RWPE2 (cell line): ENCODE measurements around the gene TUBB3.

ENCODE experiments used
- ATAC-seq: fragments of 200-7000 bp; cut with Tn5 transposase; 3 replicates; pipeline ENCODE4 v1.9.1; 2021; ENCODE audit warnings: low read depth
- DNase-seq: peaks from one replicate; pipeline ENCODE4 v3.0.0-alpha.2; 2020; ENCODE audit warnings: low spot score
- H3K27ac ChIP-seq: fragments of 450-650 bp; 2 replicates; pipeline ENCODE4 v1.5.1; 2017; ENCODE audit warnings: mild to moderate bottlenecking; ENCODE audit not compliant: poor library complexity, severe bottlenecking
- H3K27me3 ChIP-seq: fragments of 250-450 bp; sonication (Bioruptor Pico); 2 replicates; pipeline ENCODE4 v1.5.1; 2021; ENCODE audit warnings: mild to moderate bottlenecking, moderate library complexity; ENCODE audit not compliant: insufficient read depth, poor library complexity, severe bottlenecking
- H3K36me3 ChIP-seq: fragments of 250-450 bp; sonication (Bioruptor Pico); 2 replicates; pipeline ENCODE4 v1.5.1; 2020; ENCODE audit warnings: low read depth, mild to moderate bottlenecking, moderate library complexity
- H3K4me1 ChIP-seq: fragments of 250-450 bp; sonication (Bioruptor Pico); 2 replicates; pipeline ENCODE4 v1.5.1; 2021; ENCODE audit warnings: mild to moderate bottlenecking, moderate library complexity; ENCODE audit not compliant: insufficient read depth, poor library complexity, severe bottlenecking
- H3K4me3 ChIP-seq: fragments of 250-450 bp; sonication (Bioruptor Pico); 2 replicates; pipeline ENCODE4 v1.5.1; 2021; ENCODE audit warnings: mild to moderate bottlenecking, moderate library complexity; ENCODE audit not compliant: severe bottlenecking
- H3K9me3 ChIP-seq: fragments of 250-450 bp; sonication (Bioruptor Pico); 2 replicates; pipeline ENCODE4 v1.5.1; 2021; ENCODE audit warnings: mild to moderate bottlenecking, moderate library complexity; ENCODE audit not compliant: severe bottlenecking
- TF ChIP-seq, protein P1 (sequence below): fragments of 450-650 bp; IDR thresholded peaks from one replicate; pipeline ENCODE4 v1.5.1; 2017; ENCODE audit warnings: mild to moderate bottlenecking, moderate library complexity; ENCODE audit not compliant: poor library complexity, severe bottlenecking

TUBB3 gene

DNA sequence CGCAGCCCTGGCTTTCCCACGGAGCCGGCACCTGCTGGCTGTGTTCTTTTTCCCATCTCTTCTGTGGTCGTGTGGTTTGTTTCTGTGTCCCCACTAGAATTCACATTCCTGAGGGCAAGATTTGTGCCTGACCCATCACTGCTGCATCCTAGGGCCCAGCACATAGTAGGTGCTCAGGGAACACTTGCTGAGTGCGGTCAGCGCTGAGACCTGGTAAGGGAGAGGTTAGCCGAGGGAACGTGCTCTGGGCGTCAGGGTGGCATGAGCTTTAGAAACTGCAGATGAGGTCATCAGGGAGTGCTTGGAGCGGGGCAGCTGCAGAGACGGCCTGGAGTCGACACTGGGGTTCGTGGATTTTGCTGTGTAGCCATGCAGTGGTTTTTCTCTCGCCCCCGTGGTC lies 31.3 kb downstream of the TUBB3 start:
- H3K27me3 ChIP-seq, result no peaks in the 10 kb centered on the region
- no peak overlapping the region for H3K4me3 ChIP-seq
- ATAC-seq, result no peak
- H3K4me1 ChIP-seq, result no peaks in the 10 kb centered on the region
- H3K9me3 ChIP-seq, result no peaks in the 10 kb centered on the region
- DNase-seq, result no peak
- no peak overlapping the region for H3K27ac ChIP-seq
- H3K36me3 ChIP-seq, result peaks cover 37% of the 10 kb centered on the region
- TF ChIP-seq, protein P1, sequence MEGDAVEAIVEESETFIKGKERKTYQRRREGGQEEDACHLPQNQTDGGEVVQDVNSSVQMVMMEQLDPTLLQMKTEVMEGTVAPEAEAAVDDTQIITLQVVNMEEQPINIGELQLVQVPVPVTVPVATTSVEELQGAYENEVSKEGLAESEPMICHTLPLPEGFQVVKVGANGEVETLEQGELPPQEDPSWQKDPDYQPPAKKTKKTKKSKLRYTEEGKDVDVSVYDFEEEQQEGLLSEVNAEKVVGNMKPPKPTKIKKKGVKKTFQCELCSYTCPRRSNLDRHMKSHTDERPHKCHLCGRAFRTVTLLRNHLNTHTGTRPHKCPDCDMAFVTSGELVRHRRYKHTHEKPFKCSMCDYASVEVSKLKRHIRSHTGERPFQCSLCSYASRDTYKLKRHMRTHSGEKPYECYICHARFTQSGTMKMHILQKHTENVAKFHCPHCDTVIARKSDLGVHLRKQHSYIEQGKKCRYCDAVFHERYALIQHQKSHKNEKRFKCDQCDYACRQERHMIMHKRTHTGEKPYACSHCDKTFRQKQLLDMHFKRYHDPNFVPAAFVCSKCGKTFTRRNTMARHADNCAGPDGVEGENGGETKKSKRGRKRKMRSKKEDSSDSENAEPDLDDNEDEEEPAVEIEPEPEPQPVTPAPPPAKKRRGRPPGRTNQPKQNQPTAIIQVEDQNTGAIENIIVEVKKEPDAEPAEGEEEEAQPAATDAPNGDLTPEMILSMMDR, result no peak

DNA sequence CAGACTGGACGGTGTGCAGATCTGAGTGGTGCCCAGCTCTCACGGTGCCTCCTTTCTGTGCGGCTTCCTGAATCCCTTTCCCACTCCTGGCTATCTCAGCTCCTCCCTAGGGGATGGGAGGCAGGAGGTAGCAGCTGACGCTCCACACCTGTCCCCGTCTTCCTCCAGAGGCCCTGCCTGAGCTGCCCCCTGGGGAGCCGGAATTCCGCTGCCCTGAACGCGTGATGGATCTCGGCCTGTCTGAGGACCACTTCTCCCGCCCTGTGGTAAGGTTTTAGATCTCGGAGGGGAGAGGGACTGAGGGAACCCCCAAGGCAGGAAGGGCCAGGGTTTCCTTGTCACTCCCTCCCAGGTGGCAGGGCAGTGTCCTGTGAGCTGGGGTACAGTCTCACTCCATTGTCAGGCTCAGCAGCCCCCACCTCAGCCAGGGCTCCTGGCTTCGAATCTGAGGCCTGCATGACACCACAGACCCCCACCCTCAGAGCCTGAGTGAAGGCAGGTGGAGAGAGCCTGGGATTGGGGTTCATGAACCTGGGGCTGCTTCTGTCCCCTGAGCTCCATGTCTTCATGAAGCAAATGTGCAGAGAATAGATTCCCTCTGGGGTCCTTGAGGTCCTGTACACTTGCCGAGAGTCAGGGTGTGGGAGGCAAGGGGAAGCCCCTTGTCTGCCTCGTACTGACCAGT lies 32.0 kb downstream of the TUBB3 start:
- H3K27me3 ChIP-seq, result no peaks in the 10 kb centered on the region
- no peak for DNase-seq
- H3K27ac ChIP-seq, result no peak overlapping the region
- no peak for ATAC-seq
- no peaks in the 10 kb centered on the region for H3K4me1 ChIP-seq
- no peak overlapping the region for H3K4me3 ChIP-seq
- TF ChIP-seq, protein P1, result no peak
- no peaks in the 10 kb centered on the region for H3K9me3 ChIP-seq
- peaks cover 40% of the 10 kb centered on the region for H3K36me3 ChIP-seq

DNA sequence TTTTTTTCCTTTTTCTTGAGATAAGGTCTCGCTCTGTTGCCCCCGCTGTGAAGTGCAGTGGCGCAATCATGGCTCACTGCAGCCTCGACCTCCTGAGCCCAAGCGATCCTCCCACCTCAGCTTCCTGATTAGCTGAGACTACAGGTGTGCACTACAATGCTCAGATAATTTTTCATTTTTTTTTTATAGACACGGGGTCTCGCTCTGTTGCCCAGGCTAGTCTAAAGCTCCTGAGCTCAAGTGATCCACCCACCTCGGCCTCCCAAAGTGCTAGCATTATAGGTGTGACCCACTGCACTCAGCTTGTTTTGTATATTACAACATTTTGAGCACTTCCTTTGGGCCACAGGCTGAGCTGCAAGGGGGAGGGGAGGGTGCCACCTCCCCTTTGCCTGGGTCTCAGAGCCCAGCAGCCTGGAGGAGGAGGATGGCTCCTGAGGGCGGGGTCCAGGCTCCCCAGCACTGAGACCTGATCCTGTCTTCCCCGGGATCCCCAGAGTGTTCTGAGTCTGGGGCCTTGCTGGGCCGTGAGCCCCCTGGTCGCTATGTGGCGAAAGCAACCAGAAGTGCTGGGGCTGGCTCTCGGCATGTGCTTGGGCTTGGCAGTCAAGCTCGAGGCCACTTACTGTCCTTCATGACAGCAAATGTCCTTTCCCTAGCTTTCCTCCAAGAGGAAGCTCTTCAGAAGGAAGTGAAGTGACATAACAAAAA lies 33.5 kb downstream of the TUBB3 start:
- TF ChIP-seq, protein P1, result no peak
- Histone ChIP-seq H3K4me3 (no peak overlapping the region), H3K27me3 (no peaks in the 10 kb centered on the region), H3K36me3 (peaks cover 40% of the 10 kb centered on the region), H3K27ac (no peak overlapping the region), H3K4me1 (no peaks in the 10 kb centered on the region), H3K9me3 (no peaks in the 10 kb centered on the region)
- DNase-seq, result no peak
- ATAC-seq, result no peak

DNA sequence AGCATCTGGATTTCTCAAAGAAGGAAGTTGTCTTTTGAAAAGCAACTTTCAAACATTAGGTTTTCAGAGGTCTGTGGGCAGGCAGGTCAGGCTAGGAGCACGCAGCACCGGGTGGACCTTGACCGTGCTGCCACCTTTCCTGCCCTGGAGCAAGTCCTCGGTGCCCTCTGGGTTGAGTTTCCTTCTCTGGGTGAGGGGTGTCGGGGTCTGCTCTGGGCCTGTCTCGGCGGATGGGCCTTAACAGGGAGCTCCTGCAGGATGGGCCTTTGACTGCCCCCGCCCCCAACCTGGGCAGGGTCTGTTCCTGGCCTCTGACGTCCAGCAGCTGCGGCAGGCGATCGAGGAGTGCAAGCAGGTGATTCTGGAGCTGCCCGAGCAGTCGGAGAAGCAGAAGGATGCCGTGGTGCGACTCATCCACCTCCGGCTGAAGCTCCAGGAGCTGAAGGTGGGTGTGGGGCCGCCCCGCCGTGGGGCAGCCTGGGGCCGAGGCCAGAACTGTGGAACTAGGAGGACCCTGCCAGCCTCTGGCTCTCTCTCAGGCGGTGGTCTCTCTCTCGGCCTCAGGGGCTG lies 34.2 kb downstream of the TUBB3 start:
- no peak for DNase-seq
- Histone ChIP-seq H3K4me3 (no peak overlapping the region), H3K27me3 (no peaks in the 10 kb centered on the region), H3K4me1 (no peaks in the 10 kb centered on the region), H3K9me3 (no peaks in the 10 kb centered on the region), H3K27ac (no peak overlapping the region), H3K36me3 (peaks cover 40% of the 10 kb centered on the region)
- TF ChIP-seq, protein P1, result no peak
- ATAC-seq, result no peak
